ENCODE measurements around the gene ALDH8A1. TPM values are rescaled to one million over a fixed set of nuclear protein-coding genes. Genes with fewer than 3 reads are reported as not detected.

The ALDH8A1 gene
- total RNA-seq, 1 experiment from 2014 or later: not detected

GRCh38 chr6:134910593-134910935, 39.3 kb downstream of the ALDH8A1 start:
- Histone ChIP-seq H3K14ac (ENCODE audit: insufficient read depth, low read length) (no peak overlapping the region), H3K9me3 (ENCODE audit: control insufficient read depth, low read depth, low read length) (no peaks in the 10 kb centered on the region), H3K9ac (ENCODE audit: extremely low read depth, insufficient read length, low read length) (no peak overlapping the region), H3K27me3 (ENCODE audit: insufficient read depth, low read length) (no peaks in the 10 kb centered on the region), H2AK5ac (ENCODE audit: insufficient read length, low read length) (no peak overlapping the region), H2BK20ac (ENCODE audit: low read depth, low read length, poor library complexity, severe bottlenecking) (no peak overlapping the region), H3K4ac (ENCODE audit: low read depth, low read length) (no peak overlapping the region), H4K8ac (replicated peaks; ENCODE audit: insufficient read length, low read depth, low read length) (no peak overlapping the region), H2BK120ac (ENCODE audit: low read depth, low read length, poor library complexity, severe bottlenecking) (no peak overlapping the region), H4K91ac (ENCODE audit: insufficient read length, low read depth, low read length) (no peak overlapping the region), H3K56ac (ENCODE audit: insufficient read length, low read depth, low read length) (no peak overlapping the region), H3K23me2 (ENCODE audit: insufficient read length, low read depth, low read length, poor library complexity, severe bottlenecking) (no peaks in the 10 kb centered on the region), H3K79me2 (ENCODE audit: insufficient read depth, low read length) (no peaks in the 10 kb centered on the region), H4K5ac (ENCODE audit: insufficient read length, low read depth, low read length) (no peak overlapping the region), H3K18ac (ENCODE audit: insufficient read length, low read depth, low read length) (no peak overlapping the region), H3K79me1 (ENCODE audit: insufficient read depth, low read depth, low read length, poor library complexity, severe bottlenecking) (no peaks in the 10 kb centered on the region), H3K23ac (ENCODE audit: insufficient read length, low read depth, low read length) (no peak overlapping the region), H3K4me2 (ENCODE audit: insufficient read depth, insufficient read length, low read length) (no peak overlapping the region), H3K4me1 (ENCODE audit: insufficient read depth, low read length) (no peaks in the 10 kb centered on the region), H3T11ph (ENCODE audit: low read length) (no peak overlapping the region), H4K20me1 (ENCODE audit: control insufficient read depth, insufficient read depth, insufficient read length) (no peaks in the 10 kb centered on the region), H3K27ac (ENCODE audit: insufficient read length, low read depth, low read length) (no peak overlapping the region), H2BK5ac (ENCODE audit: insufficient read length, low read length) (no peak overlapping the region), H2BK15ac (ENCODE audit: low read depth, low read length) (no peak overlapping the region), H2AFZ (ENCODE audit: low read length) (no peak overlapping the region), H2BK12ac (ENCODE audit: insufficient read length, low read depth, low read length) (no peak overlapping the region)
- DNase-seq: no peak
- no peak for TF ChIP-seq CTCF (conservative IDR thresholded peaks at IDR 0.05)
- Mint-ChIP-seq H3K27ac (no peak overlapping the region), H3K4me1 (peaks cover 3% of the 10 kb centered on the region in 2 experiments; a peak in 2 of 4 replicates), H3K27me3 (ENCODE audit: low read depth) (no peaks in the 10 kb centered on the region), H3K36me3 (ENCODE audit: insufficient read depth in 1 of 3, low read depth in 3 of 3) (no peaks in the 10 kb centered on the region; a peak in 2 of 7 replicates), H3K4me3 (no peak overlapping the region), H3K9me3 (peaks cover 0 to 3% of the 10 kb centered on the region in 2 experiments; a peak in 1 of 5 replicates)
- WGBS (ENCODE audit: extremely low coverage, insufficient read length, low lambda C conversion rate): no CpG with 5 or more reads among the region's 1 CpG
